HAP-1 (cell line): ENCODE measurements around the gene PSTPIP1.
A peak's percentile ranks its signal among the peaks of the same experiment; 100 is the strongest.

Experiments used
- DNase-seq, 2 experiments: peaks; one replicate each; pipeline ENCODE4 v3.0.0-alpha.2; 2016 to 2020; ENCODE audit warnings: low spot score in 2 of 2
- H3K27me3 ChIP-seq: fragments of 250-450 bp; sonication (Bioruptor Pico); 2 replicates; pipeline ENCODE4 v1.5.1; 2020; ENCODE audit warnings: low read depth, mild to moderate bottlenecking, moderate library complexity
- H3K36me3 ChIP-seq: fragments of 250-450 bp; sonication (Bioruptor Pico); replicated peaks from 2 replicates; pipeline ENCODE4 v1.5.1; 2020; ENCODE audit warnings: mild to moderate bottlenecking
- H3K4me1 ChIP-seq: fragments of 250-450 bp; sonication (Bioruptor Pico); 2 replicates; pipeline ENCODE4 v1.5.1; 2020; ENCODE audit warnings: mild to moderate bottlenecking
- H3K4me3 ChIP-seq: fragments of 250-450 bp; sonication (Bioruptor Pico); 2 replicates; pipeline ENCODE4 v1.5.1; 2020; ENCODE audit warnings: mild to moderate bottlenecking, moderate library complexity
- H3K9me3 ChIP-seq: fragments of 250-450 bp; sonication (Bioruptor Pico); 2 replicates; pipeline ENCODE4 v1.5.1; 2020; ENCODE audit warnings: mild to moderate bottlenecking, moderate library complexity
- in situ Hi-C: fragments of 300-500 bp; cut with MboI; formaldehyde crosslinking; loops from 3 replicates; pipeline ENCODE4 v1.14.3; 2020; ENCODE audit warnings: low sequenced_read_pairs, inconsistent platforms, mixed read lengths

Gene PSTPIP1

DNA sequence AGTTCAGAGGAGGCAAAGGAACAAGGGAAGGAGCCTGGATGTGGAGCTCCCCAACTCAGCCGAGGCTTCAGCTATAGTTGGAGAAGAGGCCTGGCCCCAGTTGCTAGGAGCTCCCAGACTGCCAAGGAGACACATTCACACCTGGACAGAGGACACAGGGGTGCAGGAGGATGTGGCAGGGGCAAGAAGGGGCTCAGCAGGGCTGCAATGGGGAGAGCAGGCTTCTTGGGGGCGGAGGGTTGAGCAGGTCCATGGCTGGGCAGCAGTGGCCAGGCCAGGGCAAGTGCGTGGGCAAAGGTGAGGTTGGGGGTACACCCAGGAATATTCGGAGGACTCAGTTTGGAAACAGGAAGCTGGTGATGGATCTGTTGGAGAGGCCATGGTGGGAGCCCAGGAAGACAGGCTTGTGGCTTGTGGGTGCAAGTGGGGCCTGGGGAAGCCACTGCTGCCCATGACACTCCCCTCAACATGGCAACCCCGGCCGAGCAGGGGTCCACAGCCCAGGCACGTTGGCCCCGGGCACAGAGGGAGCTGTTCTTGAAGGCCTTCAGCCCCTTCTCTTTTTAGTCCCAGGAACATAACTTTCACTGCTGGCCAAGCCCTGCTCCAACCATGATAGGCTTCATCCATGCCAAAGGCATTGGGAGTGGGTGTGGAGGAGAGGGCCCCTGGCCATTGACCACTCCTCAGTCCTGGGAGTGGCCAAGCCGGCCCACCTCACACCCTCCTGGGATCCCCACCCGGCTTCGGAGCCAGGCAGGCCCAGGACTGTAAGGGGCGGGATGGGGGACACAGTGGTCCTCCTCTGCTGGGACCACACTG is 42.7 kb downstream of the PSTPIP1 start:
- Histone ChIP-seq H3K4me1 (no peaks in the 10 kb centered on the region), H3K27me3 (no peaks in the 10 kb centered on the region), H3K9me3 (no peaks in the 10 kb centered on the region), H3K36me3 (peaks cover 21% of the 10 kb centered on the region), H3K4me3 (no peak overlapping the region)
- DNase-seq = no peak
- in situ Hi-C loops = no loop called here

DNA sequence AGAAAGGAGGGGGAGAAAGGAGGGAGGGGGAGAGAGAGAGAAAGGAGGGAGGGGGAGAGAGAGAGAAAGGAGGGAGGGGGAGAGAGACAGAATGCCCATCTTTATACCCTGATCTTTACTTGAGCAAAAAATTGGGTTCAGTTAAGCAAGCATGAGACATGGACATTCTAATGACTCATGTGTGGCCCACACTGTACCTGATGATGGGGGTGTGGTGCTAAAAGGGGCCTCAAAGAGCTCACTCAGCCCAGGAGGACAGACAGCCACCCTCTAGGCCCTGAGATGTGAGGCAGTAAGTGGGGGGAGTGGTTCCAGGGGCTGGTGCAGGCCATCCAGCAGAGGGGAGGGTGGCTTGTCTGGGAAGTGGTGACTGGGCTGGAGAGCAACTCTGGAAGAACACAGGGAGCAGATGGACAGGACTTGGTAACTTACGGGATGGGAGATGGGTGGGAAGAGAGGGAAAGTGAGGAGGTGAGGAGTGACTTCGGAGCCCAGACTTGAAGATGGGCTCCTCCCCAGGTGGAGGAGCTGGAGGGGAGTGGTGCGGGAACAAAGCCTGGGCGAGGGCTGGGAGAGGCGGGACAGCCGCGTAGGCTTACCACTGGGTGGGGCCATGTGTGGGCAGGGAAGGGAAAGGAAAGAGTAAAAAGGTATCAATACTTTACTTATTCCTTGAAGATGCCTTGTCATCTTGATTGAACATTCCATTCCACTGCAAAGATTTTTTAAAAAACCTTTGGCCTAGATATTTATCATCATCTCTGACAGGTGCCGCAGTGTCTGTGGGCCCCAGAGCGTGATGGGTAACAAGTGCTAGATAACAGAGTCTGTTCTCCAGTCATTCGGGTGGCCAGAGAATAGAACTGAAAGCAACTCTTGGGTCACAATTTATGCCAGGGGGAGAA is 43.6 kb downstream of the PSTPIP1 start:
- in situ Hi-C loops = no loop called here
- Histone ChIP-seq H3K4me3 (no peak overlapping the region), H3K27me3 (no peaks in the 10 kb centered on the region), H3K4me1 (no peaks in the 10 kb centered on the region), H3K9me3 (no peaks in the 10 kb centered on the region), H3K36me3 (peaks cover 30% of the 10 kb centered on the region)
- no peak for DNase-seq

DNA sequence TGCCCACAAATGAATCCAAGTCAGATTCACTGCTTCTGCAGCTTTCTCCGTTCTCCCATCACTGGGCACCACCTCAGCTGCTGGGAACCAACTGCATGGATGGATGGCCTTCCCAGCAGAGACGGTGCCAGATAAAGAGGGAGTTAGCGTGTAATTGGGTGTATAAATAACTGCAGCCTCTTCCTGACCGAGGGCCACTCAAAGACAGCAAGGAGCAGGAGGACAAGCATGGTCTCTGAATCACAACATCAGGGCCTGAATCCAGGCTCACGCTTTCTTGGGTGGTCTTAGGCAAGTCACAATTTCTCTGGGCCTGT is 44.2 kb downstream of the PSTPIP1 start:
- Histone ChIP-seq H3K4me3 (no peak overlapping the region), H3K27me3 (no peaks in the 10 kb centered on the region), H3K9me3 (no peaks in the 10 kb centered on the region), H3K4me1 (no peaks in the 10 kb centered on the region), H3K36me3 (peaks cover 34% of the 10 kb centered on the region)
- in situ Hi-C loops = no loop called here
- DNase-seq = no peak

DNA sequence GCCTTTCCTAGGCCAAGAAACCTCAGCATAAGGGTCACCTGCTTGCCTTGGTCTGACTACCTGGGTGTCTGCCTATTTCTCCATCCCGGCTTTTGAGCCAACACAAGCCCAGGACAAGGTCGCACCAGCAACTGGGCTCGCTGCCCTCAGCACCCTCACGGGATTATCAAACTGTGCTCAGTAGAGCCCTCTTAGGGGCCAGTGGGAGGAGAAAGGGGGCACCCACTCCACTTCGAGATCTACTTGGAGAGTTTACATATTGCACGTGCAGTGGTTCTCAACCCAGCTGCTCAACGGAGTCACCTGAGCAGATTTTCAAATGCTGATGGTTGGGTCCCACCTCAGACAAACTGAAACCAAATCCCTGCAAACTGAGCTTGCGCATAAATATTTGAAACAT is 44.9 kb downstream of the PSTPIP1 start:
- no peaks in the 10 kb centered on the region for H3K9me3 ChIP-seq
- no peaks in the 10 kb centered on the region for H3K27me3 ChIP-seq
- no peak for DNase-seq
- peaks cover 41% of the 10 kb centered on the region for H3K36me3 ChIP-seq
- in situ Hi-C loops = no loop called here
- no peaks in the 10 kb centered on the region for H3K4me1 ChIP-seq
- no peak overlapping the region for H3K4me3 ChIP-seq

DNA sequence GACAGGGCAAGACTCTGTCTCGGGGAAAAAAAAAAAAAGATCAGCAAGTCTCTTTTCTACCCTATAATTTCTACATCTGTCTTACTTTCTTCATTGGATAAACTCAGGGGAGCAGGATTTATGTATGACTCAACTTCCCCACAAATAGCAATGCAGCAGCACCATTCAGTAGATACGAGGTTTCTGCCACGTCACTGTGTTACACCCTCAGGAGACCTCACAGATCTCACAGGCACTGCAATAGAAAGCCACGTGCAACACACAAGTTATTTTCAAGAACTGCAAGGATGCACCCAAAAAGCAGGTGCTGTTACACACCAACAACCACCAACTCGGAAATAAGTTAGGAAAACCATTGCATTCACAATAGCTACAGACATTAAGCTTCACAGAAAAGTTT is 45.7 kb downstream of the PSTPIP1 start:
- Histone ChIP-seq H3K36me3 (peaks cover 46% of the 10 kb centered on the region), H3K9me3 (no peaks in the 10 kb centered on the region), H3K4me1 (no peaks in the 10 kb centered on the region), H3K27me3 (no peaks in the 10 kb centered on the region), H3K4me3 (no peak overlapping the region)
- in situ Hi-C loops = no loop called here
- DNase-seq = peak in 1 of 2 experiments; percentile 6

DNA sequence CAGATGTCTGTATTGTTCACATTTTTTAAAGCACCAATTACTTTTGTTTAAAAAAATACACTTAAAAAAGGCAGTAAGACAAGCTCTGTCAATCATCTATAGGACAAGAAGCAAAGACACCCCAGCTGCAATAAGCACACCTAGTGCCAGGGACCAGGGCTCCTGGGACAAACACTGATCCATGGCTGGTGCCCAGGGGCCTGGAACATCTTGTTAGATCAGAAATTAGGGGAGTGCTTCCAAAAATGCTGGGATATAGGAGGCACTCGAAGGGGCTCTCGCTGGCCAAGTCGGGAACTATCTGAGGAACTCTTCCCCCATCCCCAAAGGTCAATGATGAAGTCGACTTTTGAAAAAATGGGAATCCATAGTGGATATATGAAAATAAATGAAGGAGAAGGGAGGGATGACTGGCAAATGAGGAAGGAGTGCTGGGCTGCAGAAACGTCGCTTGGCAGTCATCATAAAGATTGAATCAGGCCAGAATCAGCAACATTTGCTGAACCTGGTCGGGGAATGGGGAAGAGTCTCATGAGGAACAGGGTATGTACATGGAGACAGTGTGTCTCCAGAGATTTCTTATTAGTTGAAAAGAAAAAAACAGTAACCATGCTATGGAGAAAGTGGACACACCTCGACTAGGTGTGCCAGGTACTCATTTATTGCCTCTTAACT is 47.5 kb downstream of the PSTPIP1 start:
- DNase-seq = no peak
- Histone ChIP-seq H3K4me1 (no peaks in the 10 kb centered on the region), H3K9me3 (no peaks in the 10 kb centered on the region), H3K4me3 (no peak overlapping the region), H3K27me3 (no peaks in the 10 kb centered on the region), H3K36me3 (peaks cover 54% of the 10 kb centered on the region)
- in situ Hi-C loops = no loop called here

DNA sequence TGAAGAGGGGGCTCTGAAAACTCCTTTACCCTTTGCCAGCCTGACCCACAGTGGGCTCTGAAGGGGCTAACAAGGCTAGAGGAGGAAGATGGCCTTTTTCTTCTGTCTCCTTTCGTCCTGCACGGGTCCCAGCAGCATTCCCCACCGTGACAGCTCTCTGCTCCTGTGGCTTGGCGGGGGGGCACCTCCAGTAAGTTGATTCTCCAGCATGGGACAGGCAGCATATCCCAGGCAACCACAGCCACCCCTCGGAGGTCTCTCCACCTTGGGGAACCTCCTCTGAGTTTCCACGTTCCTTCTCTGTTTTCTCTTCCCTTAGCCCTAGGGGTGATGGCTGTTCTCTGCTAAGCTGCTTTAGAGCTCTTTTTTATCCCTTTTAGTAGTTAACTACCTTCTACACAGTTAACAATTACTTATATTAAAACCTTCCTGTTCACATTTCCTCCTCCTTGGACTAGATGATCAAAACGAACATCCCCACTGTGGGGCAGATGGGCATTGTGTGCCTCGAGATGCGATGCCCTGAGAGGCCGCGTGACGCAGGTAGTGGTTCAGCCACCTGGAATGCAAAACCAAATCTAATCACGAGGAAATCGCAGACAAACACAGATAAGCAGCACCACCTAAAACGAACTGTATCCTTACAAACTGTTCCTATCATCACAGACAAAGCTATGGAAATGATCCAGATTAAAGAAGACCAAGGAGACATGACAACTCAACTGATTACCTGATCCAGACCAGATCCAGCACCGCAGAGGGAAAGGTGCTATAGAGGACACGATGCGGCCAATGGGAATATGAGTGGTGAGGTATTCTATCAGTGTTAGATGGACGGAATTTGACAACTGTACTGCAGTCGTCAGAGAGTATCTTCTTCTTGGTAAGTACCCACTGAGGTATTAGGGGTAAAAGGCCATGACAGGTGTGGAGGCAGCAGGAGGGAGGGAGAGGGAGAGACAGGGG is 48.3 kb downstream of the PSTPIP1 start:
- H3K27me3 ChIP-seq = no peaks in the 10 kb centered on the region
- H3K36me3 ChIP-seq = peaks cover 58% of the 10 kb centered on the region
- H3K9me3 ChIP-seq = no peaks in the 10 kb centered on the region
- no peak for DNase-seq
- H3K4me3 ChIP-seq = no peak overlapping the region
- in situ Hi-C loops = no loop called here
- no peaks in the 10 kb centered on the region for H3K4me1 ChIP-seq

DNA sequence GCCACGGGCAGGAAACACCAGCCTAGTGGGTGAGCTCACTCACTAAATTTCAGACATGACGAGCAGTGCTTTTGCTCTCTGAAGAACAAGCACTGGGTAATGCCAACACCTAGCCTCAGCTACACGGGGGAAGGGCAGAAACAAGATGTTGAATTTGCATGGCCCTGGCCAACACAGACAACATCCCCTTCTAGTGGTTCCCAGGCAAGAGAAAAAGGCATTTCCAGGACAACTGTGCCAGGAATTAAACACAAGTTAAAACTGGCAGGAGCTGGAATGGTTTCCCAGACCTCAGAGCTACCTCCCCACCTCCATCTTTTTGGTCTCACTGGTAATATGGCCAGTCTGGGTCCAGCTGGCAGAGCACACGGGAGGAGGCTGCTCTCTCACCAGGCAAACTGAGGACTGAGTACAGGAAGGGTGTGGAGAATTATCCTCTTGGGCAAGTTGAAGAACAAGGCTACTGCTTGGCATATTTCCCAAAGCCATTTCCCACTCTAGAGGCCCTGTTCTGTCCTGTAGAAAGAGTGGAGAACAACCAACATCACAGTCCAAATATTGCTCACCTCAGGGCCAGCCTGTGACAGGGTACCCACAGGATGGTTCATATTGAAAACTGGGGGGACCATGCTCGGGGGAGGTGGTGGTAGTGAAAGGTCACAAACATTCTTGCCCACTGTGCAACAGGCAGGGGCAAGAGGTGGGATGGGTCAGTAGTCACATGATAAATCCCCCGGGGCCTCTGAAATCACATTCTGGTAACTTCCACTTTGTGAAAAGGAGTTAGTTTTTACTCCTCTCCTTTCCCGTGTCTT is 49.5 kb downstream of the PSTPIP1 start:
- in situ Hi-C loops = no loop called here
- no peaks in the 10 kb centered on the region for H3K4me1 ChIP-seq
- no peak overlapping the region for H3K4me3 ChIP-seq
- DNase-seq = no peak
- H3K27me3 ChIP-seq = no peaks in the 10 kb centered on the region
- peaks cover 60% of the 10 kb centered on the region for H3K36me3 ChIP-seq
- no peaks in the 10 kb centered on the region for H3K9me3 ChIP-seq

DNA sequence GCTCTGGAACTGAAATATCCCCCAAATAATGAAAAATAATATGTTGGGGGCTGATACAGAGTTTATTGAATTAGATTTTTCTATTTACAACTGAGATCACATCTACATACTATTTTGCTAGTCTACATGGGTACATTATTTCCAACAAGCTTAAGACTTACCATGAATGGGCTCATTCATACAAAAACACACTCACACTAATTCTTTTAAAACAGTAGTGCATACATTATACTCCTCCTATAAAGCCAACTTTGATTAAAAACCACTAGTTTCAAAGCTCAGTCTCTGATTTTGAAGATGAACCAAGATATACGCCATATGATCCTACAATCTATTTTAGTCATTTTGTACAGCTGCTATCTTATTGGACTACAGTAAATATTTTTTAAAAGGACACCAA is 51.1 kb downstream of the PSTPIP1 start:
- in situ Hi-C loops = no loop called here
- DNase-seq = no peak
- H3K36me3 ChIP-seq = peaks cover 66% of the 10 kb centered on the region
- H3K4me3 ChIP-seq = no peak overlapping the region
- no peaks in the 10 kb centered on the region for H3K4me1 ChIP-seq
- no peaks in the 10 kb centered on the region for H3K27me3 ChIP-seq
- H3K9me3 ChIP-seq = no peaks in the 10 kb centered on the region

DNA sequence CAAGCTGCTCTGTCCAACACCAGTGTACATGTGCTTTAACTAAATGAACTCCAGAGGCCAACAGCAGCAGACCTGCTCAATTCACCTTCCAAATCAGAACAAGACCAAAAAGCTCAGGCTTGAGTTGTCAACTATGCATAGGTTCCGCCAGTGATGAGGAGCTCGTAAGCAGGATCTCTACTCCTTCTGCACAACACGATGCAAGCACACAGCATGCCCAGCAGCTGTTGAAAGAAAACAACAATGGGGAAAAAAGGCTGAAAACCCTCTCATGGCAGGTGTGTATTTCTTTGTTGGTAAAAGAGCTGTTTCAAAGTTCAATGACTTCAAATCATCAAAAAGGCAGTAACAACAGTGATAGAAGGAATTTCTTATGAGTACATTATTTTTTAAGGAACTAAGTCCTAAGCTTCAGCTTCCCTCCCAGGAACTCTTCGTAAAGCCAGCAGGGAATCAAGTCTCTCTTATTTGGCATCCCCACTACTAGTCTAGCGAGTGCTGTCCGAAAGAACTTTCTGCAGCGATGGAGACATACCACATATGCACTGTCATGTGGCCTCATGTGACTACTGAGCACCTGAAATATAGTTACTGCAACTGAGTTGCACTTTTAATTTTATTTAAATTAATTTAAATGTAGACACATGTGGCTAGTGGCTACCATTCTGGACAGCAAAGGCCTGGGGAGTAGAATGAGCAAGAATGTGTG is 51.9 kb downstream of the PSTPIP1 start:
- Histone ChIP-seq H3K4me3 (no peak overlapping the region), H3K4me1 (no peaks in the 10 kb centered on the region), H3K9me3 (no peaks in the 10 kb centered on the region), H3K36me3 (peaks cover 71% of the 10 kb centered on the region), H3K27me3 (no peaks in the 10 kb centered on the region)
- no peak for DNase-seq
- in situ Hi-C loops = no loop called here

DNA sequence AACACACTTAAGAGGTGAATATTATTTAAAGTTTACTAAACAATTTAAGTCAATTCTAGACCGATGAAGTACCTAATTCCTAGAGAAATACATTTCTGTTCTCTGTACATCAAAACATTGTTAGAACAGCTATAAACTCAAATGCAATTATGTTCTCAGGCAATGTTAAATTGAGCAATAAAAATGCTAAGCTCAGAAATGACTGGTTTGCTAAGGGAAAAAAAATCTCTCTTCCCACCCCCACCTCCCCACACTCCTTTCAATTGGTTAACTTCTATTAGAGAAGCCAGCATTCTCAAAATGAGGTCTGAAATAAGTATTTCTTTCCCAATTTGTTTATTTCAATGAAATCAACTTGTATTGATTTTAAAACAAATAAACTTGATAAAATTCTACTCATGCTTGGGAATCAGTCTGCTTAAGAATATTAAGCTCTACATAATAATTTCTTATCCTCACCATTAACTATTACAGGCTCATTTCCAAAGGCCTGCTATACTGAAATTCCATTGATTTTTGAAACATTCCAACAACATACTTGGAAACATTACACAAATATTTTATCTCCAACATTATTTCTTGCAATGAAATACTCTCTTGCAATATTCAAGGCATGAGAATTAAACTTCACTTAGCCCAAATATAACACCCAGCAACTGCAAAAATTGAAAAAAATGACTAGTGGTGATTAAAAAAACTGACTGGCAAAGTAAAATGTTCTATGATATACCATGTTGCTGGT is 53.4 kb downstream of the PSTPIP1 start:
- H3K4me3 ChIP-seq = no peak overlapping the region
- no peaks in the 10 kb centered on the region for H3K27me3 ChIP-seq
- no peak for DNase-seq
- peaks cover 68% of the 10 kb centered on the region for H3K36me3 ChIP-seq
- no peaks in the 10 kb centered on the region for H3K4me1 ChIP-seq
- in situ Hi-C loops = no loop called here
- no peaks in the 10 kb centered on the region for H3K9me3 ChIP-seq
